Neural cell (in vitro differentiated cells): ENCODE measurements around the gene ST3GAL3.

Experiments used
- MXI1 ChIP-seq: fragments of 450-650 bp; conservative IDR thresholded peaks from 2 replicates; pipeline ENCODE4 v1.6.1; 2014; ENCODE audit warnings: antibody characterized with exemption, mild to moderate bottlenecking; ENCODE audit not compliant: poor library complexity, severe bottlenecking
- TF ChIP-seq, protein P1 (sequence below): fragments of 450-650 bp; IDR thresholded peaks from 2 replicates; pipeline ENCODE4 v1.5.1; 2014; ENCODE audit warnings: antibody characterized with exemption, mild to moderate bottlenecking, moderate library complexity; ENCODE audit not compliant: poor library complexity, severe bottlenecking

DNA sequence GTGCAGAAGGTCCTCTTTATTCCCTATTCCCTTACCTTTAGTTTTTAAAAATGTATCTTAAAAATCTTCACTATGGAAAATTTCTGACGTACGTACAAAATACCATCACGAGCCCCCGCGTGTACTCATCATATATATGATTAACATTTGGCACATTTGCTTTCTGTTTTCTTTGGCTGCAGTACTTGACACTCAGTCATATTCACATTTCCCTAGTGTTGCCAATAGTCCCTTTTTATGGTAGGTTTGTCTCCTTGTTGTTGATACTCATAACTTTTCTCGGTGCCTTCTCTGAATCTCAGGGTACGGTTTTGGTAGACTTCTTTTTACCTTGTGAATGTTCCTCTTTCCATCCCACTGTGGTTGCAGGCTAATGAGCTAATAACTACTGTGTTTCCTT lies 34.1 kb upstream of the ST3GAL3 start:
- TF ChIP-seq, protein P1, sequence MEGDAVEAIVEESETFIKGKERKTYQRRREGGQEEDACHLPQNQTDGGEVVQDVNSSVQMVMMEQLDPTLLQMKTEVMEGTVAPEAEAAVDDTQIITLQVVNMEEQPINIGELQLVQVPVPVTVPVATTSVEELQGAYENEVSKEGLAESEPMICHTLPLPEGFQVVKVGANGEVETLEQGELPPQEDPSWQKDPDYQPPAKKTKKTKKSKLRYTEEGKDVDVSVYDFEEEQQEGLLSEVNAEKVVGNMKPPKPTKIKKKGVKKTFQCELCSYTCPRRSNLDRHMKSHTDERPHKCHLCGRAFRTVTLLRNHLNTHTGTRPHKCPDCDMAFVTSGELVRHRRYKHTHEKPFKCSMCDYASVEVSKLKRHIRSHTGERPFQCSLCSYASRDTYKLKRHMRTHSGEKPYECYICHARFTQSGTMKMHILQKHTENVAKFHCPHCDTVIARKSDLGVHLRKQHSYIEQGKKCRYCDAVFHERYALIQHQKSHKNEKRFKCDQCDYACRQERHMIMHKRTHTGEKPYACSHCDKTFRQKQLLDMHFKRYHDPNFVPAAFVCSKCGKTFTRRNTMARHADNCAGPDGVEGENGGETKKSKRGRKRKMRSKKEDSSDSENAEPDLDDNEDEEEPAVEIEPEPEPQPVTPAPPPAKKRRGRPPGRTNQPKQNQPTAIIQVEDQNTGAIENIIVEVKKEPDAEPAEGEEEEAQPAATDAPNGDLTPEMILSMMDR: no peak
- TF ChIP-seq MXI1: no peak
